Calu3 (cell line): Measurements from ENCODE around the gene RNASE12. TPM values are rescaled to one million over a fixed set of nuclear protein-coding genes. Genes with fewer than 3 reads are reported as not detected.

Source experiments
- Bru-seq: library from RNA; stranded (reverse); fragments of 400-500 nt; gene quantifications from one replicate; lab custom pipeline; 2021; lab: Mats Ljungman, UMichigan
- BruChase-seq, 2 experiments: library from RNA; stranded (reverse); fragments of 400-500 nt; gene quantifications; one replicate each; lab custom pipeline; 2021; lab: Mats Ljungman, UMichigan
- BruUV-seq: library from RNA; stranded (reverse); fragments of 400-500 nt; replicated peaks from 2 replicates; lab custom pipeline; 2021; lab: Mats Ljungman, UMichigan
- CTCF ChIA-PET: fragments of 300-600 bp; sonication (Branson Sonifier 250); formaldehyde crosslinking; loops from one replicate; lab custom pipeline; 2022; ENCODE audit warnings: antibody characterized with exemption; lab: Charles Lee
- DNase-seq: peaks from one replicate; pipeline ENCODE4 v3.0.0; 2022
- H3K27ac Mint-ChIP-seq: one replicate; pipeline ENCODE4 v1.8.0; 2022; ENCODE audit warnings: mixed read lengths; ENCODE audit not compliant: unreplicated experiment
- H3K27me3 Mint-ChIP-seq: one replicate; pipeline ENCODE4 v1.8.0; 2022; ENCODE audit warnings: mixed read lengths; ENCODE audit not compliant: unreplicated experiment
- H3K36me3 Mint-ChIP-seq: one replicate; pipeline ENCODE4 v1.8.0; 2022; ENCODE audit warnings: mild to moderate bottlenecking, moderate library complexity, mixed read lengths; ENCODE audit not compliant: insufficient read depth, unreplicated experiment
- H3K4me1 Mint-ChIP-seq: one replicate; pipeline ENCODE4 v1.8.0; 2022; ENCODE audit warnings: mild to moderate bottlenecking, low read depth, mixed read lengths; ENCODE audit not compliant: unreplicated experiment
- H3K4me3 Mint-ChIP-seq: one replicate; pipeline ENCODE4 v1.8.0; 2022; ENCODE audit warnings: mild to moderate bottlenecking, low read depth, moderate library complexity, mixed read lengths; ENCODE audit not compliant: unreplicated experiment
- H3K9me3 Mint-ChIP-seq: one replicate; pipeline ENCODE4 v1.8.0; 2022; ENCODE audit warnings: low read depth, mixed read lengths; ENCODE audit not compliant: unreplicated experiment
- CTCF ChIP-seq: fragments of 200-600 bp; IDR thresholded peaks from one replicate; pipeline ENCODE4 v1.8.0; 2022; ENCODE audit warnings: antibody characterized with exemption; ENCODE audit not compliant: unreplicated experiment
- intact Hi-C: fragments of 100-400 bp; cut with micrococcal nuclease; formaldehyde crosslinking; loops from one replicate; pipeline ENCODE4 v1.10.0; 2022; ENCODE audit not compliant: unreplicated experiment
- long read RNA-seq: library from polyadenylated mRNA; stranded (forward); transcript quantifications from one replicate; pipeline ENCODE4 v2.0.0, GENCODE V29; 2022
- total RNA-seq: library from RNA; stranded (reverse); gene quantifications from 2 replicates; pipeline ENCODE4 v1.2.3, GENCODE V29; 2022

The RNASE12 gene
- total RNA-seq (not detected in 2 replicates), Bru-seq, nascent RNA (not detected), BruChase-seq, experiment 1, labeled RNA remaining after a 6-hour chase (not detected), BruChase-seq, experiment 2, labeled RNA remaining after a 2-hour chase (not detected)
- long read RNA-seq = 0 reads

- CTCF ChIA-PET = no interaction called here
- Mint-ChIP-seq H3K36me3 (no peaks in the 10 kb centered on the region), H3K9me3 (no peaks in the 10 kb centered on the region), H3K27ac (no peak within 1 kb of the TSS), H3K4me3 (no peak within 1 kb of the TSS), H3K27me3 (peaks cover 44% of the 10 kb centered on the region), H3K4me1 (no peaks in the 10 kb centered on the region)
- intact Hi-C loops = no loop called here
- no peak for DNase-seq
- no TSS peak for BruUV-seq
- no peak for TF ChIP-seq CTCF
Observed at GRCh38 chr14:20591235-20591634, at the start of gene RNASE12. Gene RNASE12 (minus strand): TSS chr14:20591376. CDS start chr14:20590723, 653 bp downstream.

- CTCF ChIA-PET = interaction anchor here (1.3 kb wide), 1 partner anchor 49 kb away, joined by 7 read pairs; no protein-coding TSS in a partner anchor
- BruUV-seq = no TSS peak
- Mint-ChIP-seq H3K27ac (peak overlapping the region; percentile 95), H3K9me3 (no peaks in the 10 kb centered on the region), H3K4me3 (peak overlapping the region; percentile 67), H3K4me1 (peaks cover 16% of the 10 kb centered on the region), H3K36me3 (peaks cover 32% of the 10 kb centered on the region), H3K27me3 (peaks cover 10% of the 10 kb centered on the region)
- no peak for TF ChIP-seq CTCF
- DNase-seq = peak; percentile 69
- intact Hi-C loops = loop anchor here (1.0 to 2.0 kb wide), 2 partner anchors 20 to 50 kb away; no protein-coding TSS in a partner anchor
Observed at GRCh38 chr14:20632831-20633691, 41.9 kb upstream of the RNASE12 start.

GRCh38 chr14:20632448-20632830 is 41.3 kb upstream of the RNASE12 start:
- intact Hi-C loops = loop anchor here (1.0 to 2.0 kb wide), 2 partner anchors 19 to 50 kb away; no protein-coding TSS in a partner anchor
- peaks cover 32% of the 10 kb centered on the region for H3K36me3 Mint-ChIP-seq
- no peaks in the 10 kb centered on the region for H3K9me3 Mint-ChIP-seq
- peak; percentile 14 for DNase-seq
- H3K4me3 Mint-ChIP-seq = peak overlapping the region; percentile 67
- peak overlapping the region; percentile 95 for H3K27ac Mint-ChIP-seq
- TF ChIP-seq CTCF = no peak
- H3K4me1 Mint-ChIP-seq = peaks cover 21% of the 10 kb centered on the region
- no TSS peak for BruUV-seq
- peaks cover 16% of the 10 kb centered on the region for H3K27me3 Mint-ChIP-seq
- CTCF ChIA-PET = interaction anchor here (0.8 to 1.3 kb wide), 2 partner anchors 19 to 50 kb away, joined by 3 to 7 read pairs; no protein-coding TSS in a partner anchor

GRCh38 chr14:20631880-20632389 is 40.8 kb upstream of the RNASE12 start:
- peak; percentile 74 for DNase-seq
- H3K4me1 Mint-ChIP-seq = peaks cover 26% of the 10 kb centered on the region
- peak overlapping the region; percentile 67 for H3K4me3 Mint-ChIP-seq
- no peaks in the 10 kb centered on the region for H3K9me3 Mint-ChIP-seq
- no TSS peak for BruUV-seq
- intact Hi-C loops = loop anchor here (1.0 to 2.0 kb wide), 2 partner anchors 19 to 51 kb away; no protein-coding TSS in a partner anchor
- H3K27me3 Mint-ChIP-seq = peaks cover 21% of the 10 kb centered on the region
- TF ChIP-seq CTCF = no peak
- CTCF ChIA-PET = interaction anchor here (0.8 to 1.3 kb wide), 2 partner anchors 19 to 50 kb away, joined by 3 to 7 read pairs; no protein-coding TSS in a partner anchor
- peak overlapping the region; percentile 75 for H3K27ac Mint-ChIP-seq
- peaks cover 32% of the 10 kb centered on the region for H3K36me3 Mint-ChIP-seq
